Astrocyte of the cerebellum (primary cell): ENCODE data around the gene LY6G5B.

Experiments used
- DNase-seq: peaks from one replicate; pipeline ENCODE4 v3.0.0-alpha.2; 2011; ENCODE audit warnings: low read depth
- H3K4me3 ChIP-seq: 2 replicates; pipeline ENCODE4 v1.5.1; 2011; ENCODE audit warnings: mild to moderate bottlenecking, low read depth, low read length, moderate library complexity
- CTCF ChIP-seq: IDR thresholded peaks from 2 replicates; pipeline ENCODE4 v1.5.1; 2012; ENCODE audit warnings: low read length, low read depth, moderate library complexity, mild to moderate bottlenecking; ENCODE audit errors: missing control alignments
- in situ Hi-C: cut with HindIII; loops from 2 replicates; pipeline ENCODE4 v1.10.0; 2017; ENCODE audit warnings: low sequenced_read_pairs

Gene LY6G5B

GRCh38 chr6:31639449-31639861, 30.3 kb upstream of the LY6G5B start:
- no peak for TF ChIP-seq CTCF
- H3K4me3 ChIP-seq = no peak overlapping the region
- in situ Hi-C loops = no loop called here
- no peak for DNase-seq

GRCh38 chr6:31640612-31641011, 29.2 kb upstream of the LY6G5B start:
- no peak for TF ChIP-seq CTCF
- no peak overlapping the region for H3K4me3 ChIP-seq
- no peak for DNase-seq
- in situ Hi-C loops = no loop called here

- in situ Hi-C loops = no loop called here
- H3K4me3 ChIP-seq = no peak overlapping the region
- TF ChIP-seq CTCF = no peak
Measured at GRCh38 chr6:31641370-31641769, 28.4 kb upstream of the LY6G5B start.

GRCh38 chr6:31642798-31643570, 26.8 kb upstream of the LY6G5B start:
- DNase-seq = no peak

More at GRCh38 chr6:31641370-31641769, 28.4 kb upstream of the LY6G5B start:
- no peak for DNase-seq

GRCh38 chr6:31643818-31644454, 25.8 kb upstream of the LY6G5B start:
- H3K4me3 ChIP-seq = no peak overlapping the region
- no peak for DNase-seq
- in situ Hi-C loops = no loop called here
- no peak for TF ChIP-seq CTCF

More at GRCh38 chr6:31642798-31643570, 26.8 kb upstream of the LY6G5B start:
- no peak overlapping the region for H3K4me3 ChIP-seq
- TF ChIP-seq CTCF = no peak
- in situ Hi-C loops = no loop called here

GRCh38 chr6:31645325-31645724, 24.5 kb upstream of the LY6G5B start:
- no peak overlapping the region for H3K4me3 ChIP-seq
- TF ChIP-seq CTCF = no peak
- DNase-seq = no peak
- in situ Hi-C loops = no loop called here
